Measurements from ENCODE around the gene TRIM41. TPM values are rescaled to one million over a fixed set of nuclear protein-coding genes. Genes with fewer than 3 reads are reported as not detected.
A peak's percentile ranks its signal among the peaks of the same experiment; 100 is the strongest.

Gene TRIM41
- total and polyA plus RNA-seq, 9 of the 15 experiments (the other 6 are each of a cell fraction or from before 2014, with no cell fraction given): 1.8 to 47.6 (median 20.9) TPM

DNA sequence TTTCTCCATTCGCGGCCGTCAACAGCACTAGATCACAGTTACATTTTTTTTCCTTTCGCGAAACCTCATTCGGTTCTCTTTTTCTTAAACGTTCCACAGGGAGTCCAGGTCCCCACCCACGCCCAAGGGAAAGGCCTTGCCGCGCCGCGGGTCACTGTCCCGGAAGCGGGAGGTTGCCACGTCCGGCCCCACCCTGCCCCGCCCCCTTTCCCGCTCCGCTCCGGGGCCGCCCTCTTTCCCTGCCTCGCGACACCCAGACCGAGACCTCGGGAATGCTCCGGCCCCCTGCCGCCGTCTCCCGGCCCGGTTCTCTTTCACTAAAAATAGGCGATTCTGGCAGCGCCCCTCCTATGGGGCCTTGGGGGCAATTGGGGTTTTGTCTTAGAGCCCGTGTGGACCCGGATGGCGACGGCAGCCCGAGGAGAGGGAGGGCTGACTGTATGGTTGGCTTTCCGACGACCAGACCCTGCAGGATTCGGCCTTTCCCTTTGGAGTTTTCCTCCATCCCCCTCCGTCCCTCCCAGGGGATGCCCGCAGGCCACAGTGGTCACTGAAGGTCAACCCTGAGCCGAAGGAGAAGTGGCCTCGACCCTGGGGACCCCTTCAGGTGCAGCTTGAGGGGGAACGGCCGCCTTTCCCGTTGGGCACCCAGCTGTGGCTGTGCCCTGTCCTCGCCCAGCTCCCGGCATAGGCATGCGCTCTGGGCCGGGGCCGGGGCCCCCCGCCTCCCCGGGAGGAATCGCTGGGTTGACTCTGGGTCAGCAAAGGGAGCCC, 23.4 kb downstream of the TRIM41 start (continued):
- TF ChIP-seq ZKSCAN1 (IDR thresholded peaks at IDR 0.05; ENCODE audit: low read depth, low read length) (no peak), ZNF239 (CRISPR knock-in tag; IDR thresholded peaks at IDR 0.05) (no peak), ZNF445 (CRISPR knock-in tag; IDR thresholded peaks at IDR 0.05; ENCODE audit: low read depth) (no peak), GATAD2B (IDR thresholded peaks at IDR 0.05; ENCODE audit: borderline replicate concordance) (peak; percentile 15; the same call in 1 of the 2 replicates), IRF2 (CRISPR knock-in tag; IDR thresholded peaks at IDR 0.05) (no peak), HNRNPK (IDR thresholded peaks at IDR 0.05; ENCODE audit: low read depth, low read length, poor library complexity, severe bottlenecking) (no peak), HOXB6 (CRISPR knock-in tag; IDR thresholded peaks at IDR 0.05; ENCODE audit: borderline replicate concordance) (no peak), ZNF347 (CRISPR knock-in tag; IDR thresholded peaks at IDR 0.05; ENCODE audit: low read depth) (no peak), TCF7L2 (IDR thresholded peaks at IDR 0.05; ENCODE audit: low read depth, low read length) (no peak), HLTF (IDR thresholded peaks at IDR 0.05) (no peak), RBM25 (IDR thresholded peaks at IDR 0.05; ENCODE audit: low read depth, low read length, severe bottlenecking) (peak; percentile 72), ZNF785 (CRISPR knock-in tag; IDR thresholded peaks at IDR 0.05) (no peak)
- TF ChIP-seq, protein P1, sequence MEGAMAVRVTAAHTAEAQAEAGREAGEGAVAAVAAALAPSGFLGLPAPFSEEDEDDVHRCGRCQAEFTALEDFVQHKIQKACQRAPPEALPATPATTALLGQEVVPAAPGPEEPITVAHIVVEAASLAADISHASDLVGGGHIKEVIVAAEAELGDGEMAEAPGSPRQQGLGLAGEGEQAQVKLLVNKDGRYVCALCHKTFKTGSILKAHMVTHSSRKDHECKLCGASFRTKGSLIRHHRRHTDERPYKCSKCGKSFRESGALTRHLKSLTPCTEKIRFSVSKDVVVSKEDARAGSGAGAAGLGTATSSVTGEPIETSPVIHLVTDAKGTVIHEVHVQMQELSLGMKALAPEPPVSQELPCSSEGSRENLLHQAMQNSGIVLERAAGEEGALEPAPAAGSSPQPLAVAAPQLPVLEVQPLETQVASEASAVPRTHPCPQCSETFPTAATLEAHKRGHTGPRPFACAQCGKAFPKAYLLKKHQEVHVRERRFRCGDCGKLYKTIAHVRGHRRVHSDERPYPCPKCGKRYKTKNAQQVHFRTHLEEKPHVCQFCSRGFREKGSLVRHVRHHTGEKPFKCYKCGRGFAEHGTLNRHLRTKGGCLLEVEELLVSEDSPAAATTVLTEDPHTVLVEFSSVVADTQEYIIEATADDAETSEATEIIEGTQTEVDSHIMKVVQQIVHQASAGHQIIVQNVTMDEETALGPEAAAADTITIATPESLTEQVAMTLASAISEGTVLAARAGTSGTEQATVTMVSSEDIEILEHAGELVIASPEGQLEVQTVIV (CRISPR knock-in tag; IDR thresholded peaks at IDR 0.05; ENCODE audit: borderline replicate concordance): no peak
- TF ChIP-seq, protein P2, sequence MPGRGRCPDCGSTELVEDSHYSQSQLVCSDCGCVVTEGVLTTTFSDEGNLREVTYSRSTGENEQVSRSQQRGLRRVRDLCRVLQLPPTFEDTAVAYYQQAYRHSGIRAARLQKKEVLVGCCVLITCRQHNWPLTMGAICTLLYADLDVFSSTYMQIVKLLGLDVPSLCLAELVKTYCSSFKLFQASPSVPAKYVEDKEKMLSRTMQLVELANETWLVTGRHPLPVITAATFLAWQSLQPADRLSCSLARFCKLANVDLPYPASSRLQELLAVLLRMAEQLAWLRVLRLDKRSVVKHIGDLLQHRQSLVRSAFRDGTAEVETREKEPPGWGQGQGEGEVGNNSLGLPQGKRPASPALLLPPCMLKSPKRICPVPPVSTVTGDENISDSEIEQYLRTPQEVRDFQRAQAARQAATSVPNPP (IDR thresholded peaks at IDR 0.05; ENCODE audit: borderline replicate concordance, insufficient read depth, insufficient read length): no peak
- TF ChIP-seq, protein P3, sequence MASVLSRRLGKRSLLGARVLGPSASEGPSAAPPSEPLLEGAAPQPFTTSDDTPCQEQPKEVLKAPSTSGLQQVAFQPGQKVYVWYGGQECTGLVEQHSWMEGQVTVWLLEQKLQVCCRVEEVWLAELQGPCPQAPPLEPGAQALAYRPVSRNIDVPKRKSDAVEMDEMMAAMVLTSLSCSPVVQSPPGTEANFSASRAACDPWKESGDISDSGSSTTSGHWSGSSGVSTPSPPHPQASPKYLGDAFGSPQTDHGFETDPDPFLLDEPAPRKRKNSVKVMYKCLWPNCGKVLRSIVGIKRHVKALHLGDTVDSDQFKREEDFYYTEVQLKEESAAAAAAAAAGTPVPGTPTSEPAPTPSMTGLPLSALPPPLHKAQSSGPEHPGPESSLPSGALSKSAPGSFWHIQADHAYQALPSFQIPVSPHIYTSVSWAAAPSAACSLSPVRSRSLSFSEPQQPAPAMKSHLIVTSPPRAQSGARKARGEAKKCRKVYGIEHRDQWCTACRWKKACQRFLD (CRISPR knock-in tag; IDR thresholded peaks at IDR 0.05): no peak
- TF ChIP-seq, protein P4, sequence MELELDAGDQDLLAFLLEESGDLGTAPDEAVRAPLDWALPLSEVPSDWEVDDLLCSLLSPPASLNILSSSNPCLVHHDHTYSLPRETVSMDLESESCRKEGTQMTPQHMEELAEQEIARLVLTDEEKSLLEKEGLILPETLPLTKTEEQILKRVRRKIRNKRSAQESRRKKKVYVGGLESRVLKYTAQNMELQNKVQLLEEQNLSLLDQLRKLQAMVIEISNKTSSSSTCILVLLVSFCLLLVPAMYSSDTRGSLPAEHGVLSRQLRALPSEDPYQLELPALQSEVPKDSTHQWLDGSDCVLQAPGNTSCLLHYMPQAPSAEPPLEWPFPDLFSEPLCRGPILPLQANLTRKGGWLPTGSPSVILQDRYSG (tag; conservative IDR thresholded peaks at IDR 0.05; ENCODE audit: low read depth): no peak
- TF ChIP-seq, protein P5, sequence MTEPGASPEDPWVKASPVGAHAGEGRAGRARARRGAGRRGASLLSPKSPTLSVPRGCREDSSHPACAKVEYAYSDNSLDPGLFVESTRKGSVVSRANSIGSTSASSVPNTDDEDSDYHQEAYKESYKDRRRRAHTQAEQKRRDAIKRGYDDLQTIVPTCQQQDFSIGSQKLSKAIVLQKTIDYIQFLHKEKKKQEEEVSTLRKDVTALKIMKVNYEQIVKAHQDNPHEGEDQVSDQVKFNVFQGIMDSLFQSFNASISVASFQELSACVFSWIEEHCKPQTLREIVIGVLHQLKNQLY (CRISPR knock-in tag; conservative IDR thresholded peaks at IDR 0.05): no peak
- TF ChIP-seq, protein P6, sequence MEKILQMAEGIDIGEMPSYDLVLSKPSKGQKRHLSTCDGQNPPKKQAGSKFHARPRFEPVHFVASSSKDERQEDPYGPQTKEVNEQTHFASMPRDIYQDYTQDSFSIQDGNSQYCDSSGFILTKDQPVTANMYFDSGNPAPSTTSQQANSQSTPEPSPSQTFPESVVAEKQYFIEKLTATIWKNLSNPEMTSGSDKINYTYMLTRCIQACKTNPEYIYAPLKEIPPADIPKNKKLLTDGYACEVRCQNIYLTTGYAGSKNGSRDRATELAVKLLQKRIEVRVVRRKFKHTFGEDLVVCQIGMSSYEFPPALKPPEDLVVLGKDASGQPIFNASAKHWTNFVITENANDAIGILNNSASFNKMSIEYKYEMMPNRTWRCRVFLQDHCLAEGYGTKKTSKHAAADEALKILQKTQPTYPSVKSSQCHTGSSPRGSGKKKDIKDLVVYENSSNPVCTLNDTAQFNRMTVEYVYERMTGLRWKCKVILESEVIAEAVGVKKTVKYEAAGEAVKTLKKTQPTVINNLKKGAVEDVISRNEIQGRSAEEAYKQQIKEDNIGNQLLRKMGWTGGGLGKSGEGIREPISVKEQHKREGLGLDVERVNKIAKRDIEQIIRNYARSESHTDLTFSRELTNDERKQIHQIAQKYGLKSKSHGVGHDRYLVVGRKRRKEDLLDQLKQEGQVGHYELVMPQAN (IDR thresholded peaks at IDR 0.05; ENCODE audit: borderline replicate concordance): no peak; the same call in 1 of the 2 replicates

Measured in K562 (cell line).